GM21619 (cell line): ENCODE data around the gene FSCN2.

Experiments
- ATAC-seq: cut with Tn5 transposase; IDR thresholded peaks from one replicate; pipeline ENCODE4 v1.9.1; 2021; ENCODE audit not compliant: unreplicated experiment

FSCN2 gene

GRCh38 chr17:81552244-81553017 lies 24.3 kb downstream of the FSCN2 start, which contains the start of gene FAAP100:
TSS of gene FAAP100 (minus strand) at chr17:81552353. CDS start at chr17:81552330, 23 bp downstream.
- ATAC-seq: peak; percentile 32

GRCh38 chr17:81553018-81553615 lies 24.9 kb downstream of the FSCN2 start:
- ATAC-seq: peak; percentile 36

GRCh38 chr17:81553616-81554181 lies 25.5 kb downstream of the FSCN2 start:
- no peak for ATAC-seq

GRCh38 chr17:81556175-81556691 lies 28.1 kb downstream of the FSCN2 start:
- ATAC-seq: no peak

- no peak for ATAC-seq
Measured at GRCh38 chr17:81556863-81557262, 28.7 kb downstream of the FSCN2 start.

GRCh38 chr17:81557276-81558114 lies 29.3 kb downstream of the FSCN2 start:
- ATAC-seq: no peak

- ATAC-seq: no peak
Measured at GRCh38 chr17:81558115-81558468, 29.9 kb downstream of the FSCN2 start.

- no peak for ATAC-seq
Measured at GRCh38 chr17:81558941-81559806, 31.0 kb downstream of the FSCN2 start.

GRCh38 chr17:81561494-81561885 lies 33.3 kb downstream of the FSCN2 start:
- no peak for ATAC-seq

- ATAC-seq: no peak
Measured at GRCh38 chr17:81563861-81564586, 35.8 kb downstream of the FSCN2 start.

GRCh38 chr17:81564778-81565177 lies 36.6 kb downstream of the FSCN2 start:
- no peak for ATAC-seq

- no peak for ATAC-seq
Measured at GRCh38 chr17:81565231-81565630, 37.1 kb downstream of the FSCN2 start.

GRCh38 chr17:81566461-81567126 lies 38.4 kb downstream of the FSCN2 start:
- ATAC-seq: no peak

GRCh38 chr17:81567191-81567590 lies 39.0 kb downstream of the FSCN2 start:
- ATAC-seq: no peak

GRCh38 chr17:81568416-81568815 lies 40.2 kb downstream of the FSCN2 start:
- ATAC-seq: no peak

GRCh38 chr17:81569986-81570514 lies 41.9 kb downstream of the FSCN2 start:
- no peak for ATAC-seq

- ATAC-seq: no peak
Measured at GRCh38 chr17:81570964-81571363, 42.8 kb downstream of the FSCN2 start.

GRCh38 chr17:81572563-81573168 lies 44.5 kb downstream of the FSCN2 start:
- no peak for ATAC-seq
